ENCODE results near the gene SUCLA2.
"Not testable (repeated sequence)": the region's sequence is repeated elsewhere in the genome, so short reads cannot be mapped to it uniquely, and the experiment has no call there.

The SUCLA2 gene

GRCh38 chr13:48001114-48001881 is at the start of gene SUCLA2:
SUCLA2 (minus strand) TSS chr13:48001273; CDS start chr13:48001269, 4 bp downstream.
- peak; percentile 94 for DNase-seq

GRCh38 chr13:48050550-48050949 is 49.5 kb upstream of the SUCLA2 start:
- no peak for DNase-seq

DNA sequence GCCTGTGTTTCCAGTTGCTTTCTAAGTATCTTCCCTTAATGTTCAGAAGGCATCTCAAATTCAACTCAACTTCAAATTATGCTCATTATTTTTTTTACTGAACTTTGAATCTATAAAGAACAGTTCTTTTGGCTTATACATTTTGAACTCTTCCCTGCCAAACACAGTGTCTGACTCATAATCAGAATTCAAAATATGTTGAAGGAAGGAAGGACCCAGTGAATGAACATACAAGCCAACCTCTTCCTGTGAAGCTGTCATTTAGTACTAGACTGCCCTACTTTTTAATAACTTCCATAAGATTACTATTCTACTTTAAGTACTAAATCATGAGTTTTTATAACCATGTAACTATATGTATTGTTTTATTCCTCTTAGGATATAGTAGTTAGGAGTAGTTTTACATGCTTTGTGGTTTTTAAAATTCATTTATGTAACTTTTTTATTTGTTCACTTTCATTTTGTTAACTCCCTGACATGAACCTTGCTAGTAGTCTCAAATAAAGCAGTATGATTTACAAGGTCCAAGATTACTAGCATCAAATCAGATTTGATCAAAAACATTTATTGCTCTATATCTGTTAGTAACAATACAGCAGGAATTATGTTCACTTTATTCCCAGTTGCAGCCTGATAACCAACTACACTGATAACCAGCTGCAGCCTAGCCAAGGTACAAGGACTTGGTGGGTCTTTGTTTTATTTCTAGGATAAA is 42.9 kb upstream of the SUCLA2 start:
- no peak for DNase-seq

GRCh38 chr13:48042894-48043293 is 41.8 kb upstream of the SUCLA2 start:
- no peak for DNase-seq

DNA sequence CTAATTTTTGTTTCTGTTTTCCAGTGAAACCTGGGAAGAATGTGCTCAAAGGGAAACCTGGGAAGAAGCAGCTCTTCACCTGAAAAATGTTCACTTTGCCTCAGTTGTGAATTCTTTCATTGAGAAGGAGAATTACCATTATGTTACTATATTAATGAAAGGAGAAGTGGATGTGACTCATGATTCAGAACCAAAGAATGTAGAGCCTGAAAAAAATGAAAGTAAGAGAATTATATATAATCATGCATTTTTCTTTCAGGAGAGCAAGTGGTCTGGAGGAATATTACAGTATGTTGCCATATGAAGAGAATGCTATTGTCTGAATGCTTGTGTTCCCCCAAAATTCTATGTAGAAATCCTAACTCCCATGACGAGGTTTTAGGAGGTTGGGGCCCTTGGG is 39.8 kb upstream of the SUCLA2 start:
- DNase-seq: no peak

- DNase-seq: no peak
Measured at GRCh38 chr13:48040049-48040448, 39.0 kb upstream of the SUCLA2 start.

GRCh38 chr13:48038761-48039160 is 37.7 kb upstream of the SUCLA2 start:
- DNase-seq: peak; percentile 28

DNA sequence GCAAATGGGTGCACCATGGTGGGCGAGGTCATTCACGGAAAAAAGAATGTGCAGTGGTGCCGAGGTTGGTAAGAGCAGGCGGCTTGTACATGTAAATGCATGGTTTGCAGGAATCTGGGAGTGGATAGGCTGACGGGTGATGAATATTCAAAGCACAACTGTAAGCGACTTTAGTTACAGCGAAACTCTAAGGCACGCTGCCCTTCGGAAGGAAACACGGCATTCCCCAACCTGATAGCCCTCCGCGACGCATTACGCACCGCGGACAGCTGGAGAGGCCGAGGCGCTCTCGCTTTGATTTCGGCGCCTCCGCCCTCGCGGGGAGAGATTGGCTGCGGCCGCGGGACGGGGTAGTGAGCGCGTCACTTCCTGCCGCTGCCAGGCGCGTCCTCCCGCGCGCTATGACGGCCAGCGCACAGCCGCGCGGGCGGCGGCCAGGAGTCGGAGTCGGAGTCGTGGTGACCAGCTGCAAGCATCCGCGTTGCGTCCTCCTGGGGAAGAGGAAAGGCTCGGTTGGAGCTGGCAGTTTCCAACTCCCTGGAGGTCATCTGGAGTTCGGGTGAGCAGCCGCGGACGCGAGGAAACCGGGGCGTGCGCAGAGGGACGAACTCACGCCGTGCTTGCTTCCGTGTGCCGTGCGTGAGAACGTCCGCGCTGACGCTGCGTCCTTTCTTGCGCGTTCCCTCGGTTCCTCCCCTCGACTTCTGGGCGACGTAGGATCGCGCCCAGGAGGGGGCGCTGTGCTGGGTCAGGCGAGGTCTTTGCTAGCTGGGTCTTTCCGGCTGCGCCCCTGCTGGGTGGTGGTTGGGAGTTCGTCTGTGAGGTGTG is 36.5 kb upstream of the SUCLA2 start, which contains the start of gene NUDT15:
Gene NUDT15 (plus strand): TSS at position 381 of the 828 bp plus-strand sequence. CDS start 21 bp downstream, at position 402.
- DNase-seq: peak; percentile 96

DNA sequence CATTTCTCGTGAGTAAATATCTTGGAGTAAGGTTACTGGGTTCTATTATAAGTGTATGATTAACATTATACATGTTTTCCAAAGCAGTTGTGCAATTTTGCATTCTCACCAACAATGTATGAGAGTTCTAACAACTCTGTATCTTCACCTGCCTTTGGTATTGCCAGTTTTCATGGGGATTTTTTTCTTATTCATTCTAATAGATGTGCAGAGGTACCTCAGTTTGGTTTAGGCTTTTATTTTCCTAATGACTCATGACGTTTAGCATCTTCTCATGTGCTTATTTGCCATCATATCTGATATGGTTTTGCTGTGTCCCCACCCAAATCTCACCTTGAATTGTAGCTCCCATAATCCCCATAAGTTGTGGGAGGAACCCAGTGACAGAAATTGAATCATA is 28.8 kb upstream of the SUCLA2 start:
- no peak for DNase-seq

GRCh38 chr13:48028066-48028465 is 27.0 kb upstream of the SUCLA2 start:
- no peak for DNase-seq

GRCh38 chr13:48019796-48020195 is 18.7 kb upstream of the SUCLA2 start:
- no peak for DNase-seq

DNA sequence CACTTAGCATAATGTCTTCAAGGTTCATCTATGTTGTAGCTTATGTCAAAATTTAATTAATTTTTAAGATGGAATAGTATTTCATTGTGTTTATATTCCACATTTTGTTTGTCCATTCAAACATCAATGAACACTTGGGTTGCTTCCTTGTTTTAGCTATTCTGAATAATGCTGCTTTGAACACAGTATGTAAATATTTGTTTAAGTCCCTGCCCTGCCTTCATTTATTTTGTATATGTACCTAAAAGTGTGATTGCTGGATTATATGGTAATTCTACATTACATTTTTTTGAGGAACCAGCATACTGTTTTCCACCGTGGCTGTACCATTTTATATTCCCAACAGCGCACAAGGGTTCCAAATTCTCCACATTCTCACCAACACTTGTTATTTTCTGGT is 17.6 kb upstream of the SUCLA2 start:
- DNase-seq: no peak

DNA sequence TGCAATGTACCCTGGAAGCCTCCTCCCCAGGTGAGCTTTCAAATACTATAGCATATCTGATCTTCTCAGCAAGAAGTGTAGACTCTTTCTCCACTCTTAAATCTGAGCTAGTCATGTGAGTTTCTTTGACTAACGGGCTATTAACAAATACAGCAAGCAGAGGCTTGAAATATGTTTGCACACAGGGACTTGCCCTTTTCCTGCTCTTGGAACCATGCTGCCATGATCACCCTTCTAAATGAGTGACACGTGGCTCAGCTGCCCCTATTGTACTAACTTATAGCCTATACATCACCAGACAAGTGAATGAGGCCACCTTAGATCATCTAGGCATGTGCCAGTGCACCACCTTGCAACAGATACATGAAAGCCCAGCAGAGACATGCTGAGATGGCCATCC is 13.3 kb upstream of the SUCLA2 start:
- DNase-seq: no peak

DNA sequence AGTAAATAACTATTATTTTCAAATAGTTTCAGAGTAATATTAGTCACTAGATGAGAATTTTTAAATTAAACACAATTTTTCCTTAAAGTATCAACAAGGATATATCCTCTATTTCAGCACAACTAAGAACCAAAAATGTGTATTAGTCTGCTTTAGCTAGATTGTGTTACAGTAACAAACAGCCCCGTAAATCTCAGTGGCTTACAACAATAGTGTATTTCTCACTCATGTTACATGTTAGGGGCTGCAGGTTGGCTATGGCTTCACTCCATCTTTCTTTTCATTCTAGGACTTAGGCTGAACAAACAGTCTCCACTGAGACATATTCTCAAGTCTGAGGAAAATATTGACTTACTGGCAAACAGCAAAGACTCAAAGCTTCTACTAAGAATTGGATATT is 11.6 kb upstream of the SUCLA2 start:
- no peak for DNase-seq

- DNase-seq: no peak
Measured at GRCh38 chr13:48010698-48011097, 9.6 kb upstream of the SUCLA2 start.

DNA sequence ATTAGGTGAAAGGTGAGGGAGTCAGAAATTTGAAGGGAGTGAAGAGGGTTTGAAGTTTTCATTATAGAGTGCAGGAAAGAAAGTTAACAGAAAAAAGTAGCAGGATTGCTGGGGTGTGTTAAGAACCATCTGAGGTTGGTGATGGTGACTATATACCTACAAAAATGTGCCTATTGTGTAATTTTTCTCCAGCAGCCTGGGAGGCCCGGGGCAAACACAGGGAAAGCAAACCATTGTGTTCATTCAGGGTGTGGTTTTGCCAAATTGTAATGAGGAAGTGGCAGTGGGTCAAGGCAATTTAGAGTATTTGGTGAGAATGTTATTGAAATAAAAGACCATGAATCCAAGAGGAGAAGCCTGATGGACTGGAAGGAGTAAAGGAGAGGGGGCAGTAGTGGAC is 8.2 kb upstream of the SUCLA2 start:
- peak; percentile 44 for DNase-seq

GRCh38 chr13:48006396-48006795 is 5.3 kb upstream of the SUCLA2 start:
- DNase-seq: no peak

- no peak for DNase-seq
Measured at GRCh38 chr13:48004201-48004600, 3.1 kb upstream of the SUCLA2 start.

GRCh38 chr13:48001999-48002398 is 926 bp upstream of the SUCLA2 start:
- not testable (repeated sequence) for DNase-seq

DNA sequence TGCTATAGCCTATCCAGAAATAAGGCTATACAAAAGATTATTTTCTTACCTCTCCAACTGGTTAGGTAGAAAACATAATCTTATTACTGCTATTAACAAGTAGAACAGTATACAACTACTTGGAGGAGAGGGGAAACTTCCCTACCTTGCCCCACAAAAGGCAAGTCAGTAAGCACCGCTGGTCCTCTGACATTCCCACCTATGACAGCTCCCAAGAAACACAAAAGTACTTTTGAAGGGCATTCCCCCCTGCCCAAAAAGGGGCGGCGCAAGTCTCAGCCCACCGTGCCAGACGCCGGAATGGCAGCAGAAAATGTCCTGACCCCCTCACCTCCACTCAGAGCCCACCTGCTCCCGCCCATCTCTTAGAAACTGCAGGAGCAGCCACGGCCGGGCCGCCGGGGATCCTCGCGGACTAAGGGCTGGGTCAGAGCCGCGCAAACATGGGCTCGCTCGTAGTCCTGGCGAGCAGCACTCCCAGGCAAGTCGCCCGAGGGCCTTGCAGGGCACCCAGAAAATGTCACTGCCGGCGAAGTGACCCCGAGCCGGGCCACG is 437 bp downstream of the SUCLA2 start:
- DNase-seq: peak; percentile 33

GRCh38 chr13:47999973-48000372 is 1.1 kb downstream of the SUCLA2 start:
- no peak for DNase-seq

DNA sequence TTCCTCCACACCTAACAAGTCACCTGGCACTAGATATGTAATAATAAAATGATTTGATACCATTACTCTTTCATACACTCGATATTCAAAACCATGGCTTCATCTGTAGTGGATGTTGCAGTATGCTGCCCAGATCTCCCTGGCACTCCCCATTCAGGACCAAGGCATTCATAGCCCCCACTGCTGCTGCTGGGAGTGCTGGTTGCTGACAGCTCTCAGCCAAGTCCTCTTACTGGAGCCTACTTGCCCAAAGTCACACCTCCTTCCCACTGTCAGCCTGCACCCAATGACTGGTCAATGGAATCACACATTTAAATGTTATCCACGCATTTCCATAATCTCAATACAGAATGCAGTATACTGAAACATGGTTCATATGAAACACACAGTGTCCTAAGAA is 3.7 kb downstream of the SUCLA2 start:
- no peak for DNase-seq

- no peak for DNase-seq
Measured at GRCh38 chr13:47991859-47992258, 9.2 kb downstream of the SUCLA2 start.
